ENCODE results near the gene WDFY2.
"Not testable (repeated sequence)": the region's sequence is repeated elsewhere in the genome, so short reads cannot be mapped to it uniquely, and the experiment has no call there.

Gene WDFY2

GRCh38 chr13:51632591-51633362 lies 48.5 kb downstream of the WDFY2 start:
- DNase-seq (ENCODE audit: low read depth), result no peak

- no peak for DNase-seq (ENCODE audit: low read depth)
Measured at GRCh38 chr13:51635137-51635878, 51.0 kb downstream of the WDFY2 start.

GRCh38 chr13:51636349-51636890 lies 52.2 kb downstream of the WDFY2 start:
- no peak for DNase-seq (ENCODE audit: low read depth)

- no peak for DNase-seq (ENCODE audit: low read depth)
Measured at GRCh38 chr13:51637852-51638215, 53.6 kb downstream of the WDFY2 start.

GRCh38 chr13:51638216-51638871 lies 54.1 kb downstream of the WDFY2 start:
- no peak for DNase-seq (ENCODE audit: low read depth)

- DNase-seq (ENCODE audit: low read depth), result no peak
Measured at GRCh38 chr13:51639171-51639570, 54.9 kb downstream of the WDFY2 start.

GRCh38 chr13:51640696-51641095 lies 56.4 kb downstream of the WDFY2 start:
- not testable (repeated sequence) for DNase-seq (ENCODE audit: low read depth)

GRCh38 chr13:51643105-51643881 lies 59.0 kb downstream of the WDFY2 start:
- no peak for DNase-seq (ENCODE audit: low read depth)

GRCh38 chr13:51643882-51644281 lies 59.6 kb downstream of the WDFY2 start:
- no peak for DNase-seq (ENCODE audit: low read depth)

- no peak for DNase-seq (ENCODE audit: low read depth)
Measured at GRCh38 chr13:51644654-51645053, 60.4 kb downstream of the WDFY2 start.

- no peak for DNase-seq (ENCODE audit: low read depth)
Measured at GRCh38 chr13:51645154-51645650, 60.9 kb downstream of the WDFY2 start.

- DNase-seq (ENCODE audit: low read depth), result no peak
Measured at GRCh38 chr13:51645761-51646670, 61.8 kb downstream of the WDFY2 start.

GRCh38 chr13:51647067-51647466 lies 62.8 kb downstream of the WDFY2 start:
- DNase-seq (ENCODE audit: low read depth), result no peak

GRCh38 chr13:51652193-51652592 lies 67.9 kb downstream of the WDFY2 start:
- not testable (repeated sequence) for DNase-seq (ENCODE audit: low read depth)

GRCh38 chr13:51659276-51660127 lies 75.2 kb downstream of the WDFY2 start:
- DNase-seq (ENCODE audit: low read depth), result no peak

GRCh38 chr13:51660813-51661212 lies 76.6 kb downstream of the WDFY2 start:
- no peak for DNase-seq (ENCODE audit: low read depth)

GRCh38 chr13:51663973-51664957 lies 80.0 kb downstream of the WDFY2 start:
- no peak for DNase-seq (ENCODE audit: low read depth)

GRCh38 chr13:51665456-51665855 lies 81.2 kb downstream of the WDFY2 start:
- no peak for DNase-seq (ENCODE audit: low read depth)
